Subcutaneous adipose tissue (tissue), 4 donors: Measurements from ENCODE around the gene SNAP47. TPM values are rescaled to one million over a fixed set of nuclear protein-coding genes. Genes with fewer than 3 reads are reported as not detected.

Source experiments
- total RNA-seq, 4 donors: library from RNA; depleted of rRNA; stranded (reverse); fragments of >200 nt; gene quantifications; one replicate each; pipeline ENCODE4 v1.1.0, GENCODE V29; 2016
- TF ChIP-seq, protein P1 (sequence below): fragments of 450-650 bp; IDR thresholded peaks from one replicate; pipeline ENCODE4 v1.5.1; 2016; ENCODE audit warnings: low read depth, mild to moderate bottlenecking, control low read depth, antibody characterized with exemption, moderate library complexity

SNAP47 gene
- total RNA-seq, 4 donors from 2014 or later, result 18.3 to 24.5 (median 22.6) TPM

DNA sequence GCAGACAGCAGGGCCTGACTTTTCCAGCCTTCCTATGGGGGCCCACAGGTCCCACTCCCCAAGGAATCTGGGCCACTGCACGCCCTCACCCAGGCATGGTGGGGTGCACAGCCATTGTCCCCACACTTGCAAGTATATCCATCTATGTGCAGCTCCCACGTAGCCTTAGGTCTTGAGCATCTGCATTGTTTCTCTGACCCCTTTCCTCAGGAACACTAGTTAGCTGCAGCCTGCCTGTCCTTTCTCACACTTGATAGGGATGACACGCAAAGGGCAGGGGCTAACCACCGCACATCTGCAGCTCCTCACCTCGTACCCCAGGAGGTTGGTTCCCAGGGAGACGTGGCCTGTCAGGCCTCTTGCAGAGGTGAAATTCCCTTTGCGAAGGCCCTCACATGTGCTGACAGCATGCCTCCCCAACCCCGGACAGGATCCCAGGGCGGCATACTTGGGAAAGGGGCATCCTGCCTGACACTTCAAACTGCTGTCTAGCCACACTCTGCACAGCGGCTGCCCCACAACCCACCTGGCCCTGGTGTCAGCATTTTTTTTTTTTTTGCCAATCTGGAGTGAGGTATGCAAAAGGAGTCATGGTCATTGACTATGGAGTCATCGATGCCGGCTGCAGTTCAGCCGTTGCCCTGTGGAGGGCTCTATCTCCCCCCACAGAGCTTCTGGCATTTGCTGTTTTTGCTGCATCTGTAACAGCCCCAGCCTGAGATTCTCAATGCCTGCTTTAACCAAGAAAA lies 5.2 kb upstream of the SNAP47 start:
- TF ChIP-seq, protein P1, sequence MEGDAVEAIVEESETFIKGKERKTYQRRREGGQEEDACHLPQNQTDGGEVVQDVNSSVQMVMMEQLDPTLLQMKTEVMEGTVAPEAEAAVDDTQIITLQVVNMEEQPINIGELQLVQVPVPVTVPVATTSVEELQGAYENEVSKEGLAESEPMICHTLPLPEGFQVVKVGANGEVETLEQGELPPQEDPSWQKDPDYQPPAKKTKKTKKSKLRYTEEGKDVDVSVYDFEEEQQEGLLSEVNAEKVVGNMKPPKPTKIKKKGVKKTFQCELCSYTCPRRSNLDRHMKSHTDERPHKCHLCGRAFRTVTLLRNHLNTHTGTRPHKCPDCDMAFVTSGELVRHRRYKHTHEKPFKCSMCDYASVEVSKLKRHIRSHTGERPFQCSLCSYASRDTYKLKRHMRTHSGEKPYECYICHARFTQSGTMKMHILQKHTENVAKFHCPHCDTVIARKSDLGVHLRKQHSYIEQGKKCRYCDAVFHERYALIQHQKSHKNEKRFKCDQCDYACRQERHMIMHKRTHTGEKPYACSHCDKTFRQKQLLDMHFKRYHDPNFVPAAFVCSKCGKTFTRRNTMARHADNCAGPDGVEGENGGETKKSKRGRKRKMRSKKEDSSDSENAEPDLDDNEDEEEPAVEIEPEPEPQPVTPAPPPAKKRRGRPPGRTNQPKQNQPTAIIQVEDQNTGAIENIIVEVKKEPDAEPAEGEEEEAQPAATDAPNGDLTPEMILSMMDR, result no peak

DNA sequence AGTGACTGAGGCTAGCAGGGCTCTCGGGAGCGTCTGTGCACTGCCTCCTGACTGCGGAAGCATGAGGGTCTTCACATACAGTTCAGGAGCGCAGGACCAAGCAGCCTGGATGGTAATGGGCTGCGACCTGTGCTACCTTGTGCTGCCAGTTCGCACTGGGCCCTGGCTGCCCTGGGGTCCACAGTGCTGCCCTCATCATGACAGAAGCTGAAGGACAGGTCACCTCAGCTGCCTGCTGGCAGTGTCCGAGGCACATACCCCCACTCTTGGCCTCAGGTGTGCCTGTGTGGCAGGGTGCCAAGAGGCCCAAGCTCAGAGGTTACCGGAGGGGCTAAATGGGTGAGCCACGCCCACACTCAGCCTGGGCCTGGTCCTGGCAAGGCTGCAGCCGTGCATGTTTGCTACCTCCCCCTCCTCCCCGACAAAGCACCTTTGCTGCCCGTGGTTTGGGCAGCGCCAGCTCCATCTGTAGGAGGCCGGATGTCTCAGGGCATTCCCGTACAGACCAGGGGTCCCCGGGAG lies 4.5 kb upstream of the SNAP47 start:
- TF ChIP-seq, protein P1, result no peak

DNA sequence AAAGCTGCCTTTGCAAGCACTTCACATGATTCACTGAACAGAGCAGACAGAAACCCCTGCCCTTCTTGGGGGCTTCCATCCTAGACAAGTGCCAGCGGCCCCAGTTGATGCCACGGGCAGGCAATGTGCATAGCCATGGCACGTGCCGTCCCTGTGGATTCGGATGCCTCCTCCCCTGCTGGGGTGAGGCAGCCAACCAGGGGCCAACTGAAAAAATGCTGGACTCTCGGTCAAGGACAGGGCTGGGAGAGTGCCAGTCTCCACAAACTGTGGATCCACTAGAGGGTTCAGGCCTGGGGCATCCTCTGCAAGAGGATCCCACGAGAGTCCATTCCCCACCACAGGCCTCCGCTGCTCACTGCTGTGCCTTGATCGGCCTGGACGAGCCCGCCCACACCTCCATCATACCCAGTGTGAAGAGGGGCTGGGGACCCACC lies 4.0 kb upstream of the SNAP47 start:
- TF ChIP-seq, protein P1, result no peak

DNA sequence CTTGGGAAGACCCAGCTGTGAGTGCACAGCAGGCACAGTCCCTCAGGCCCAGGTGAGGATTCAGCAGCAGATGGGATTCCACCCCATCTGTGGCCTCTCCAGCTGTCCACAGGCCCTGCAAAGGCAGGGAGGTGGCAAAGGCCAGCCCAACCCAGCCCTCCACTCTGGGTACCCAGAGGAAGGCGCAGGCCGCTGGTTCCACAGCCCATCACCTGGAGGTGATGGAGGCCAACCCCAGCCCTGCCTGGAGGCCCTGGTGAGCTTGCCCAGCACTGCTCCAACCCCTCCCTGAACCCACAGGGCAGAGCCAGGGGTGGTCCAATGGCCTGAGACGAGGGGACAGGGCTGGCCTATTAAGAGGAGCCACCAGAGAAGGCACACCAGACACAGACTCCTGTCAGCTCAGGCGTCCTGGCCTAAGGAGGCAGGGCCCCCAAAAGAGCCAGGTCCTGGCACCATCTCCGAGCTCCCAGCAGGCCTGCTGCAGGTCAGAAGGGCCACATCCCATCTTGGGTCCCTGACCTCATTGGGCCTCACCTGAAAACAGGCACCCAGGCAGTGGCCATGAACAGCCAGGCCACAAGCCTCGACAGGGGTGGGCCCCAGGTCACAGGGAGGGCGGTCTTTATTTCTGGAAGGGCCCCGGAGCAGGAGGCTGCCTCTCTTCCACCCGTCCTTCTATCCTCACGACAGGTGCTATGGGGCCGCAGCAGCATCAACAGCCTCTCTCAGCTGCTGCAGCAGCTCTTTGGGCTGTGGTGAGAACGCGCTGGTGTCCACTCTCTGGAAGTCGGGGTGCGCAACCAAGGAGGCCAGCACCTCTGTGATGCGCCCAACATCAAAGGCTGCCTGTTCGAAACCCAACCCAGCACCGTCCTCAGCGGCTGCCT lies 3.3 kb upstream of the SNAP47 start:
- TF ChIP-seq, protein P1, result no peak

DNA sequence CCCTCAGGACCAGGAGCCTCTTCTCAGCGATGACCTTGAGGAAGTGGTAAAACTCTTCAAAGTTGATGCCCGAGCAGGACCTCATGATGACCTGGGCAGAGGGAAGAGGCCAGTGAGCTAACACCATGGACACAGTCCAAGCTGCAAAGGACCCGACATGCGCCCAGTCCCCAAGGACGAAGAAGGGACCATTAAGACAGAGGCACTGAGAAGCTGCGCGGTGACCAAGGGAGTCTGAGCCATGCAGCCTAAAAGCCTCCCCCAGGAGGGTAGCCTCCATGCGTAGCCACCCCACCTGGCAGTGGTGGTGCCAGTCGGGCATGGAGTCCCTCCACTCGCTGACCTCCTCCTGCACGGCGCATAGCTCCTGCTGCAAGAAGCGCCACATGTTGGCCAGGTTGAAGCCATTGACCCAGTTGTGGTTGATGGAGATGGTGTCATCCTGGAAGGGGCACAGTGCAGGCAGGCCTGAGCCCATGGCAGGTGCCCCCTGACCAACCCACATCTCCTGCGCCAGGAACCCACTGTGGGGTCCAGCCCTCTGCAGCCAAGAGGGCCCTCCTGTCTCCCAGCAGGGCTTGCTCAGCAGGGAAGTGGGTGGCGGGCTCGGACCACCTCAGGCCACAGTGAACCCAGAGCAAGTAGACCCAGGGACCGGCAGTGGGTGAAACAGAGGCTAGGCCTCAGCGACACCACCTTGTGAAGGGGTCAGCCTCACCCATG lies 2.5 kb upstream of the SNAP47 start:
- TF ChIP-seq, protein P1, result no peak

DNA sequence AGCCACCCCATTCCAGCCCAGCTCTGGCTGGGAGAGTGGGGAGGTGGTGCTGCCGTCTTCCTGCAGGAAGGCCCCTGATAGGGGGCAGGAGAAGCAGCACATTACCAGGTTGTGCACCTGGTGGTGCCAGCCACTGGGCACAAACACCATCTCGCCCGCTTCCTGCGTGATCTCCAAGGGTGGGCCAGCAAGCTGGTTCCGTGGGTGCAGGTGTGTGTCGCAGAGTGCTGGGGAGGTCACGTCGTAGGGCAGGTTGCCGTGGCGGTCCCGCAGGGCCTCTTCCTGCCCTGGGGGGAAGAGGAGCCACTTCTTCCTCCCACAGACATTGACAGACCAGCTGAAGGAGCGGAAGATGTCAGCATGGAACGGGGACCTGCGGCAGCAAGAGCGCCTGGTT lies 1.9 kb upstream of the SNAP47 start:
- TF ChIP-seq, protein P1, result no peak
